ENCODE measurements around the gene BCL11B.

The BCL11B gene

DNA sequence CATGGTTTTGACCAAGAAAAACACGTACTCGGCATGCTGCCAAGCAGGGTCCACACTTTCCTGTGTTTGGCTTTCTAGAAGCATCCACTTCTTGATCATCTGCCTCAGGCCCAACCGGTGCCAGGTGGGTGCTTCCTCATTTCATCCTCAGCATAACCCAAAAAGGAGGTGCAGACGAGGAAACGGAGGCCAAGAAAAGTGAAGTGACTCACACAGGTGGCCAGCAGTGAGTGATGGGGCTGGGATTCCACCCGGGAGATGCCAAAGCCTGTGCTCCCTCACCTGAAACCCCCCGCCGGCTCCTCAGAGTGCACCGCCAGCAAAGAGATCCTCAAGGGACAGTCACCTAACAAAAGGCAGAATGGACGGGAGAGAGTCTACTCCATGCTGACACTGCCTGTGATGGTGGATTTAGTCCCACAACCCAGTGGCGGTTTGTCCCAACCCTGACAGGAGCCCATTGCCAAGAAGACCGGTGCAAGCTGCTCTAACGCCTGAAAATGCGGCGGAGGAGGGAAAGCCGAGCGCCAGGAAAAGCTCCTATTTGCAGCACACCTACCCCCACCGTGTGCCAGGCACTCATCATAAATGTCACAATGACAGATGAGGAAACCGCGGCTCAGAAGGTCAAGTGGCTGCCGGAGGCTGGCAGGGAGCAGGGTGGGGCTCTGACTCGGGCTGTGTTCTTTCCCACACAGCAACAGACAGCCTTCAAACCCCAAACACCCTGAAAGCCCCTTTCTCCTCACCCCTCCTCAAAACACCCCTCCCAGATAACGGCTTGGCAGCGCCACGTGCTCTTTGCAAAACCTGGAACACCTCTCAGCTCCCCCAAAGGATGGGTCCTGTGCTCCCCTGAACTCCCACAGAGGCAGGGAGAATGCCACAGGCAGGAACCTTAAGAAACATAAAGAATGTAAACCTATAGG is 18.8 kb downstream of the BCL11B start:
- DNase-seq, result peak in 3 of 5 experiments; percentile 57 to 82 (median 79)

DNA sequence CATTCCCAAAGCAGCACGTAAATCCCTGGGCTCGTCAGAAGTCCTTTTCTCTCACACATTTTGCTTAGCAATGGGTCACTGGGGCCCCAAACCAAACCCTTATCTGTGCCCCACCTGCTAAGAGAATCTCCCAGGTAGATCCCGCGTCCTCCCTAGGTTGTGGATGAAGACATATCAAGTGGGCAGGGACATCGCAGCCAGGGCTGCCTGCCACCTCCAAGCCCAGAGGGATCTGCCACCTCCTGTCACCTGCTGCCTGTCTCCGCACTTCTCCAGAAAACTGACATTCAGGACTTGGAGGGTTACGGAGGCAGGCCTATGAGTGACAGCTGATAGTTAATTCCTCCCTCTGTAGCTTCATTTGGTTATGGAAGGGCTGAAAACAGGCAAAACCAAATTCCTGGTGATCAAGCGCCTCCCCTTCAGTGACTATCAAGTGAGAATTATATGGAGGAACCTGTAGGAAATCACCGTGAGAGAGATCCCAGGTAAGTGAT is 19.5 kb downstream of the BCL11B start:
- no peak for DNase-seq

DNA sequence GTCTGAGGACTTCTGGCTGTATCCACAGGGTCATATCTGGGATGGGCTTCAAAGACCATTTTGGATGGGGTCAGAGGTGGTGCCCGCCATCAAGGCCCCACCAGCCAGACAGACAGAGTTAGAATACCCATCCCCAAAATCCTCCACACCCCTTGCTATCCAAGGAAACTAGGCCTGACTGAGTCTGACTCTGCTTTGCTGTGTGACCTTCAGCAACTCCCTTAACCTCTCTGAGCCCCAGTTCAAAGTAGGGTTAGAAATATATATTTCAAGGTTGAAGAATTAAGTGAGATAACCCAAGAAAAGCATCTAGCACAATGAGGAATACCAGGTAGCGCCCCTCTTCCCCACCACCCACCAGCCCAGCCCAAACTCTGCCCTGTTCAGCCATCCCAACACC is 20.3 kb downstream of the BCL11B start:
- DNase-seq, result no peak

DNA sequence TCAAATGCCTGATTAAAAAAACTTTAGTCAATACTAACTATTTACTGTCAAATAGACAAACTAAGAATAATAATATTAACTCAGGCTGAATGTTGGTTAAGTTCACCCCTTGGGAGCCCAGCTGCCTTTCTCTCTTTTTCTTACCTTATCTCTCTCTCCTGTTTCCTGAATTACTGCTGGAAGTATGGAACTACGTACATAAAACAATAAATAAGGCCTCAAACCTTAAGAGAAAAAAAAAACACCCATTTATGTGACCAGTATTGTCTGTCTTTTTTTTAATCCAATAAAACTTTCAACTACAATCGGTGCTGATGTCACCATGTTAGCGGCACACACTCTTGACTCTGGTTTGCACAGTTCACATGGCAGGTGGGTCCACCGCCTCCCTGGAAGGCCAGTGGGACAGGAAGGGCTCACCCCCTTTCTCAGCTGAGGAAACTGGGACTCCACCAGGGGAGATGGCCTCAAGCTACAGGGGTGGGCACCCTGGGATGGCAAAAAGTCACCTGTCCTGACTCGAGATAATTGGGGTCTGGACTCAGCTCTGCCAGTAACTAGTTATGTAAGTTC is 21.3 kb downstream of the BCL11B start:
- DNase-seq, result no peak

DNA sequence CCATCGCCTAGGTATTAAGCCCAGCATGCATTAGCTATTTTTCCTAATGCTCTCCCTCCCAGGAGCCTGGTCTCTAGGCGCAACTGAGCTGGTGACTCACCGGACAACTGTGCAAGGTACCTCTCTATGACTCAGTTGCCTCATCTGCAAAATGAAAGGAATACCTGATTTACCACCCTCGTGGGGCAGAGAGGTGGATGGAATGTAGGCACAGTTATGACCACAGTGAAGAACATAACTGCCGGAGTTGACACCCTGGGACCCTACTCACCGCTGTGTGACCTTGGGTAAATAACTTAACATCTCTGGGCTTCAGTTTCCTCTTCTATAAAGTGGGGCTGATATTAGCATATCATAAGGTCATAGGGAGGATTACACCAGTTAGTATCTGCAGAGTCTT is 22.6 kb downstream of the BCL11B start:
- DNase-seq, result no peak

DNA sequence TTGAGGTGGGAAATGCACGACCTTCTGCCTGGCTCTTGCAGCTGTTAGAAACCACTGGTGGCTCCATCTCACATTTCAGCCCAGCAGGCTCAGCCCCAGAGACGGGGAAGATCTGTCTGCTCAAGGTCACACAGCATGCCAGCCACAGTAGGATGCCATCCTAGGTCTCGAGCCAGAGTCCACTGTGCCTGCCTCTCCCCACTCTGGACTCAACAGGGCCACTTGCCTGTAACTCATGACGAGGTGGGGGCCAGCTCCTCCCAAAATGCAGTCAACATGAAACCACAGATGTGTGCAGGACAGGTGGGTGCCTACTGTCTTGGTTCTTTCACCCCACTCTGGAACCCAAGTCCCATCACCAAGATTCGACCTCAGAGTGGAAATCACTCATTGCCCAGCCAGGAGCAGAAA is 23.2 kb downstream of the BCL11B start:
- peak in 1 of 5 experiments; percentile 75 for DNase-seq

DNA sequence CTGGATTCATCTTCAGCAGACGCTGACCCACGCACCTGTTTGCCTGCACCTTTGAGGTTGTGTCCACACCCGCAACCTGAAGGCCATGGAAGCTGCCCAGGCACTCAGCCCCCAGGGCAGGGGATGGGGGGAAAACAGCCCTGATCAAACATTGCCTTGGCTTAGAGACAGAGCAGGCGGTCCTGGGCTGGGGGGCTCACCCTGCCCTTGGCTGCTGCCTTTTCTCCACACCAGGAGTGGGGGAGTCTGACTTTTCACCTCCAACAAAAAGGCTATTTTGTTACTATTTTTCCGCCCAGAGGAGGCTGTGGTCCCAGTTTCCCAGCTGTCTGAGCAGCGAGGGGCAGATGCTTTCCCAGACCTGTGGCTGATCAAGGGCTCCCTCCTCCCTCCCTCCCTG is 24.2 kb downstream of the BCL11B start:
- DNase-seq, result no peak

DNA sequence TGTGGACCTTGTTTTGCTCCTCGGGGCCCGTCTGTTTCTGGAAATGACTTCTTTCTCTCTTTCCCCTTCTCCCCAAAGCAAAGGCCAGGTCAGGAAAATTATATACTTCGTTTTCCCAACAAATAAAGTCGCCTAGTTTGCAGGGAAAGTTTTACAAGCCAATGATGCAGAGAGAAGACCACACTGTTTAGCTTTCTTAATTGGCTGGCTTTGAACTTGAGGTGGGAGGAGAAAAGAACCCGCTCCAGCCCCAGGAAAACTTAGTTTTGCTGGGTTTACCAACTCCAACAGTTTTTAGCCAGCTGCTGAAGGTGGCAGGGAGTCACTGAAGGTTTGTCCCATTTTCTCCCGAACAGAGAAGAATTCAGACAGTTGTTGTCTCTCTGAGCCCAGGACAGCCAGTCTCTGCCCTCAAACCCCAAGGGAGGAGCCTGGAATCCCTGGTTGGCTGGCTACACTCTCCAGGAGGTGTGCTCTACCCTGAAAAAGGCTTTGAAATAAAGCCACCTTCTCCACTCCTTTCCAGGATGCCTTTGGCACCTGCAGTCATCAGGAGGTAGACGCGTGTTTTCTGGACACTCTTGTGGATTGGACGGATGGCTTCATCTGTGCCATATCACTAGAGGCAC is 24.8 kb downstream of the BCL11B start:
- no peak for DNase-seq

DNA sequence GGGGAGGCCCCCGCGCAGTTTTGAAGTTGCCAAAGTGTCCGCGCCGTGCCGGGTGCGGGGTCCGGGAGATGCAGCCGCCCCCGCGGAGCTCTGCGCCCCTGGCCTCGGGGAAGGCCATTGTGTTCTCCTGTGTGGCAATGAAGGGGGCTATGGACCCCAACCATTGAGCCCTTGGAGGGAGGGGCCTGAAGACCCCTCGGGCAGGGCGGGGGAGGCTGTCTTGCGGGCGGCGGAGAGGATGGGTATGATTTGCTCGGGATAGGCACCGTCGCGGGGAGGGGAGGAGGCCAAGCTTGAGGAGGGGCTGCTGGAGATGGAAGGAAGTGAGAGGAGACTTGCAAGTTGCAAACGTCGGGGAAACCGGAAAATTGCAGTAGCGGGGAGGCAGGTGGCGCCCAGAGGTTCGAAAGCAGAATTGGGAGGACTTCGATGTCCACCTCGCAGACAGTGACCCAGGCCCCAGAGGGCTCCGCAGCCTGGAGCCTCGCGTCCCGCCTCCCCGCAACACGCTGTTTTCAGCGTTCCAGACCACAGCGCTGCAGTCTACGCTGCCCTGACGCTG is 25.4 kb downstream of the BCL11B start:
- DNase-seq, result peak in 3 of 5 experiments; percentile 50 to 79 (median 67)

DNA sequence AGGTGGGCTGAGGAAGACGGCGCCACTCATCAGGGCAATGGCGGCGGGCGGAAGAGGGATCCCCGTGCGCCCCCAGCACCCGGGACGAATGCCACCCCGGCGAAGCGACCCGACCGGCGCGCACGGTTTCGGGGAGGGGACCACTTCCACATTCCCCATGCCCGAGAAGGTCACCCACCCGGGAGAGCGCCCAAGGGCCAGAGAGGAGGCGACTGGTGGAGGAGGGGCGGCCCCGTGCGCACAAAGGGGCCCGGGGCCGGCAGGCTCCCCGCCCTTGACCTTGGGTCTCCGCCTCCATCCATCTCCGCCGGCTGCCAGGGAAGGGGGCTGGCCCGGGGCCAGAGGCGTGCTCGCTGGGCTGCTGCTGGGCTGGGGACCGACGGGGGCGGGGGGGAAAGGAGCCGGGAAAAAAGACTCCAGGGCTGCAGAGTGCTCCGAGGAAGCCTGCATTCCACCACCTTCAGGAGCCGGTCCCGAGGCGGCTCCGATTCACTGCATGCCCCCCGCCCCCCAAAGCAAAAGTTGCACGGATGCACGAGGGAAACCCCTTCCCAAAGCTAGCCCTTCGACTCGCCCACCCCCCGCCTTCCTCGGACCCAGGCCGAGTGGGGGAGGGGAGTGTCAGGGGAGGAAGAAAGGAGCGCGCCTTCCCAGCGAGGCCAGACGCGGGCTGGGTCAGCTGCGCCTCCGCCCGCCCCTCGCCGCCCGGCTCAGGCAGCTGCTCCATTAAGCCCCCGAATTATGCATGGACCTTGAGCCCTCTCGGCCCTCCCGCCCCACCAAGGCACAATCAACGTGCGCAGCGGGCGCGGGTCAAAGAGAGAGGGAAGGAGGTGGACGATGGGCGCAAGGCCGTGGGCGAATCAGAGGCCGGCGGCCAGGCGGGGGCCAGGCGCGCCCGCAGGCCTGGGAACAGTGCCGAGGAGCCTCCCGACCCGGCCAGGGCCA is 26.2 kb downstream of the BCL11B start:
- DNase-seq, result no peak

DNA sequence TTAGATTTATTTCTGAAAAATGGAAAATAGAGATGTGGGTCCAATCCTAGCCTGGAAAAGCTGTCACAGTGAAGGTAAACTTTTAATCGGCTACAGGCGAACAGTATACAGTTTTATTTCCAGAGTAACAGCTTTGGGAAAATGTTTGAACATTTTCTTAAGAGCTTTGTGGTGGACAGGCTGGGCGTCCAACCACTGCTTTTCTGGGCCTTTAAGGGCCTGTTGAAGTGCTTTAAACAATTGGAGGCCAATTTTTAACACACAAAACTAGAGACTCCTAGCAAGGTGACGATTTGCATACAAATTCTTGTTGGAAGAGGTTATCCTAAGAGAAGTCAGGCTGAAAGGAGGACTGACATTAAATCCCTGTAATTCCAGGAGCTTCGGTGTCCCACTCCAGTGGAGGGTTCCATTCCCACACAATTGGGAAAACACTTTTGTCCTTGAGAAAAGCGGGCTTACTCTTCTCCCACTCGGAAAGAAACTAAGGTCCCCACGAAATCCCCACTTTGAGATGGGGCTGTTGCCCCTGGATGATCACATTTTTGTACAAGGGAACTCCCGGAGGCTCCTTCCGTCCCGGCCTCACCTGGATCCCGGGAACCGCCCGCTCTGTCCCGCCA is 26.9 kb downstream of the BCL11B start:
- no peak for DNase-seq

DNA sequence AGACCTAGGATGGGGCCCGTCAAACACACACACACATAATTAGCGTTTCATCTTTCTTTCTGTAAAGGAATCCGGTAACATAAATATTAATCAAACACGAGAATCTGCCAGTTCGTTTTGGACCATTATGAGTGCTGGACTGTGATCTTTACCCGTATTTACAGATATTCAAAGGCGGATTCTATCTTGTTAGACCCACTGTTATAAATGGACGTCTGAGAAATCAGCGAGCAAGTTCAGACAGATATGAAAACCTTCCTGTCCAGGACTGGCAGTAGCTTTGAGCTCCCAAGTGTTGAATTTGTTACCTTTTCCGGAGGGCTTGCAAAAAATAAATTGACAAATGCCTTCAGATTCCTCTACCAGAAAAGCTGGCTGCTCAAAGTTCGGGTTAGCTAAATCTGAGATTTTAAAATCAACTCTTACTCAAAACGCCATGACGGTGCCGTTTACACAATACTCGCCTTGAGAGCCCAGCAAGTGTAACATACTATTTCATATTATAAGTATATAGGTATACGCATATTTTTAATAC is 27.6 kb downstream of the BCL11B start:
- DNase-seq, result peak in 1 of 5 experiments; percentile 56

DNA sequence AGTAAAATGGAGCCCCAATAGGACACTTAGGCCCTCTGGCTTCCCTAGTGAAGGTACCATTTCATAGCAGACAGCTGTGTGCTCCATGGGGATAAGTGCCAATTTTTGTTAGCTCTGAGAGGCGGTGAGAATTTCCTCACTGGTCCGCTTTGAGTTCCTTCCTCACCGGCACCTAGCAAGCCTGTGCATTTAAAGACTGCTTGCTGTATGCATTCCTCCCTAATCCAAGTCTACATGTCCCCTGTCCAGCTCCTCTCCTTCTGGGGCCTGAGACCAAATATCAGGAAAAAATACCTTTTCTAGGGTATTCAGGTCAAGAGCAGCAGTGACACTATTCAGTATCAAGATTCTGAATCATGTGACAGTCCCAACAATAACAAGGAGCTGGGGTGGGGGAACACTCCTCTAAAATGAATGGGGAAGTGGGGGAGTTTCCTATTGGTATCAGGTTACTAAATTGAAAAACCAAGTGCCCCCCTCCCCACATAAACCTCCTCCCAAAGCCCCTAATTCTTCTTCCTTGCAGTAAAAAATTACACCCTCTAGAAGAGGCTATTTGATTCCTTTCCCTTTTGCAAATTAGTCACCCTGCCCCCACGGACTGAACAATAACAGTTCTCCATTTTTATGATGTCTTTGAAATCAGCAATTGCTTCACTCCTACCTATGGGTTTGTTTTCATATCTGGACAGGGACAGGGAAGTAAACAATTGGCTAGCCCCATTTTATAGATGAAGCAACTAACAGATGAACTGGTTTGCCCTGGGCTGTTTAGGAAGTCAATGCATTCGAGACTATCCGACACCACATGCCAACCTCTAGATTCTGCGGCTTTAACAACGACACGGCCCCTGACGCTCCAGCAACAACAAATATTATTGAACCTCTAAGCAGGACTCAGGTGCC is 28.9 kb downstream of the BCL11B start:
- peak in 3 of 5 experiments; percentile 46 to 86 (median 78) for DNase-seq

DNA sequence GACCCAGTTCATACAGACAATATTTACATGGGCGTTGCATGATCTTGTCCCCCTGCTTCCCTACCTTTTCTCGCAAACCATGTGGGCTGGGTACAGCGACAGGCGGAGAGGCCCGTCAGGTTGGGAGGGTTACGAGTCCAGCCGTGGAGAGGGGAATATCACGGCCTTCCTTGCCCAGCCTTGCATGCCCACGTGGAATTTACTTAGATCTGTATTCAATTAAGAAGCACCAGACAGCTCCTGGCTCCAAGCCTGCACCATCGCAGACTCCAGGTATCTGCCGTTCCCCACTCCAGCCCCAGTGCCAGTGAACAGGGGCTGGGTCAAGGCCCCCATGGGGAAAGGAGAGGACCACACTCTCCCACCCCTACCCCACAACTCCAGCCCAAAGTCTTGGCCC is 29.8 kb downstream of the BCL11B start:
- no peak for DNase-seq

DNA sequence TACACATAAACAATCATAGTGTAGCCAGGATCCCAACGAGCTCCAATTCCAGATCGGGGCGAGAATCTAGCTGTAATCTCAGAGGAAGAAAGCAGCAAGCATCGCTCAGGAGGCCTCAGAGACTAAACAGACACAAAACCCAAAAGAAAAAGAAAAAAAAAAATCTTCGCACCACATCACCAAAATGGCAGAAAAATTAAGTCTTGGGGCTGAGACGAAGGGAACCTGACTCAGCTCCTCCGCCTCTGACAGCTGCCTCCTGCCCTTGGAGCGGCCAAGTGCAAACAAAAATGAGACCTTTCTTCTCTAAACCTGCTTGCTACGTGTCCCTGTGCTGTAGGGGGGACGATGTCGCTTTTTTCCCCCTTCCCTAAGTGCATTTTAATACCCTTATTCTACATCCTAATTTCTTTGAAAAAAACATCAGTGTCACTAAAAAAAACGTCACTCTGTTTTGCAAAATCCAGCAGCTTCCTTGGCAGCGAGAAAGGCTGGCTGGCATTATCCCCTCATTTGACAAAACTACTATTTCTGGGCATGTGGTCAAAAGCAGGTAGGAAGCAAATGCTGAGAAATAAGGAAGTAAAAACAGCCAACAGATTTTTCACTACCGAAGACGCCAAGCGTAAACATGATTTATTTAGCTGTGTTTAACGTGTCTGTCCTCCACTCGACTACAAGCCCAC is 30.5 kb downstream of the BCL11B start:
- peak in 3 of 5 experiments; percentile 41 to 72 (median 59) for DNase-seq

DNA sequence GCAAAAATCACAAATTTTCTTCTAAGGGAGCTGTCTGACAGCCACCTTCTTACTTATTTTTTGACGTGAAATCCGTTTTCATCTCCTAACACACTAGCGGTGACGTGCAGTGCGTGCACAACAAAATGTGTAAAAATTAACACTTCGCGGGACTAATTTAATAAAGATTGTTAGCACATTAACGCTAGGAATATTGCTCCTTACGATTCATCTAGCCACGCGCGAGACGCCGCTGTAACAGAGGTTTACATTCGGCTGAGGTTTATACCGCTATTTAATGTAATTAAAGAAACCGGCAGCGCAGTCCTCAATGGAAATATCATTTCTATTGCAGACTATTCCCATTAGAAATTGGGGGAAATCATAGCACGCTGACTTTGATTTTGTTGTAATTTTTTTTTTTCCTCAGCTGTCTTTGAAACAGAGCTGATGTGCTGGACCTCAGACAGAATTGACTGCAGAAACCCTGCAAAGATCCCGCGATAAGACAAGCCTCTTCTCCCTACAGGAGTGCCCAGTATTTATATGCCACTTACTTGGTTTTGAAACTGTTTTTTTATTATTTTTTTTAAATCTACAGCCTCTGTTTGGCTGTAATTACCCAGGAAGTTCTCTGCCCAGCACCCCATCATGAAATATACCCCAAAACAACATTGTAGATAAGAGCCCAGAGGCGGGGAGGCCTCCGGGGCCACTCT is 31.2 kb downstream of the BCL11B start:
- DNase-seq, result peak in 2 of 5 experiments; percentile 49 to 86

DNA sequence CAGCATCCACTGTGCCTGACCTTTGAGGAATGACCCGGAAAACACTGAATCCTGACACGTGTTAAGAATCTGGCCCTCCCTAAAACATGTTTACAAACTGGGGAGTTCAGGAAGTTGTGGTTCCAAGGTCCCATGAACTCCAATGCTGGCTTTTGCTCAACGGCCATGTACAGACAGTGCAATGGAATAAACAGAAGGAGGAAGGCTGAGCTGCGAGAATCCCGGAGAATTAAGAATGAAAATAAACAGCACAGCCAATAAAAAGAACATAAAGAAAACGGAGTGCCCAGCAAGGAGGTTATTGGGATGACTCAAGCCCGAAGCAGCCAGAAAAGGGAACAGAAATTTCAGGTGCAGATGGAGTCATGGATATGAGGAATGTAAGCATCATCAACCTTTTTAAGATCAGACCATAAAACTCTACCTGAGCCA is 32.3 kb downstream of the BCL11B start:
- DNase-seq, result no peak

DNA sequence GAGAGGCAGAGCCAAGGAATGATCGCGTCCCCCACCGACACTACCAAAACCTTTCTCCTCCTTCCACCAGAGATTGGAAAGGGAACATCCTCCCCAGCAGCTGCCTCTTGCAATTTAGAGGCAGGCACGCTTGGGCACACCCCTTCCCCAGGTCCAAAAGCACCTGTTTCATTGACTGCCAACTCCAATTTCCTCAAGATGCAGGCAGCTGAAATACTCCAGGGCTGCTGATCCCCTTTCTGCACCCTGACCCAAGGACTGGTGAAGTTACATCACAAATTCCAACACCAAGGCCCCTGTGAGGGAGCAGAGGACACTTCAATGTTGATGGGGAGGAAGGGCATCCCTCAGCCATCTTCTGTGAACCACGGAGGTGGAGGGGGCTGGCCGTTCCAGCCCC is 33.8 kb downstream of the BCL11B start:
- no peak for DNase-seq

DNA sequence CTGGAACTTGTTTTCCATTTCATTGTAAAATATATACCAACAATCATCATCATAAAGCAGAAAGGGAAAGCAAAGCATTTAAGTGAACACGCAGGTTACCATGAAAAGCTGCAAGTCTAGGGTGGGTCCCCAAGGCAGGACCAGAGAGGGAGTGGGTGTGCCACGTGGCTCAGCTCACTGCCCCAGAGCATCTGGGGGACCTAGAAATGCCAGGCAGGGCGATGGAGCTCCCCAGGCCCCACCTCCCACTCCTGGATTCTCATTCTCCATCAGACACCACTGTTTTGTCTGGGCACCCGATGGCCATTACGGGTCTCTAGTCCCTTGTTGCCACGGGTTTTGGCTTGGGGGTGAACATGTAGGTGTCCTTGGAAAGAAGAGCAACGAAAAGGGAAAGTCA is 34.7 kb downstream of the BCL11B start:
- DNase-seq, result no peak

Data from T-helper 2 cell (primary cell).